GM19468 (cell line): ENCODE data around the gene PRDM1.

Experiments used
- ATAC-seq: cut with Tn5 transposase; IDR thresholded peaks from one replicate; pipeline ENCODE4 v1.9.1; 2021; ENCODE audit warnings: mild to moderate bottlenecking, moderate library complexity, moderate number of reproducible peaks; ENCODE audit not compliant: unreplicated experiment; ENCODE audit errors: extremely low read depth

Gene PRDM1

GRCh38 chr6:106069478-106069877, 16.7 kb upstream of the PRDM1 start:
- no peak for ATAC-seq

GRCh38 chr6:106070636-106071035, 15.5 kb upstream of the PRDM1 start:
- no peak for ATAC-seq

- ATAC-seq = no peak
These were observed 13.5 kb upstream of the PRDM1 start for GRCh38 chr6:106072501-106073090.

GRCh38 chr6:106074146-106074545, 12.0 kb upstream of the PRDM1 start:
- no peak for ATAC-seq

DNA sequence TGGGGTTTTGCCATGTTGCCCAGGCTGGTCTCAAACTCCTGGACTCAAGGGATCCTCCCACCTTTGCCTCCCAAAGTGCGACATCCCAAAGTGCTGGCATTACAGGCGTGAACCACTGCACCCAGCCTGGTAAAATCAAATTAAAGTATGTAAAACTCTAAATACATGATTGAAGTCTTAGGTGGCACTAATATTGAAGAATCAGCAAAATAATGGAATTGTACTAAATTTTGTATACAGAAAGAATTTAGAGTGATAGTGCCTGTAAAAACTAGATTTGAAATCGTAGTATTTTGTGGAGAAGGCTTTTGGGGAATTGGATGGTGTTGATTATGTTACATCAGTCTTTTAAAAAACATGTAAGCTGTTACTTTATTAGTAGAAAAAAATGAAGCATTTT, 10.0 kb upstream of the PRDM1 start:
- ATAC-seq = no peak

DNA sequence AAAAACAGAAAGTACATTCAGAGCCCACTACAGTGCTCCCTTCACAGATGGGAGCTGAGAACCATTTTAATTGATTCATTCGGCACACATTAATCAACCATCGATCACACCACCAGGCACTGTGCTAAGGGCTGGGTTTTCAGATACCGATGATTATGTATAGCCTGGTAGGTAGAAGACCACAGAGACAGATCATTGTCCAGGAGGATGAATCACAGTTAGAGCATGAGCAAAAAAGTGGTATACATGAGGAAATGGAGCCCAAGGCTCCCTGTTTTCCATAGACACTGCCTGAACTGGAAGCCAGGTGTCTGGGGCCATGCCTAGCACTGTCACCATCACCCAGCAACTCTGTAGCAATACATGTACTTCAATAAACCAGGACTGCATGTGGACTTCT, 9.0 kb upstream of the PRDM1 start:
- no peak for ATAC-seq

- no peak for ATAC-seq
These were observed 8.3 kb upstream of the PRDM1 start for GRCh38 chr6:106077881-106078280.

GRCh38 chr6:106079961-106080762, 6.0 kb upstream of the PRDM1 start:
- ATAC-seq = no peak

- no peak for ATAC-seq
These were observed 5.4 kb upstream of the PRDM1 start for GRCh38 chr6:106080763-106081095.

- ATAC-seq = no peak
These were observed 4.4 kb upstream of the PRDM1 start for GRCh38 chr6:106081715-106082114.

DNA sequence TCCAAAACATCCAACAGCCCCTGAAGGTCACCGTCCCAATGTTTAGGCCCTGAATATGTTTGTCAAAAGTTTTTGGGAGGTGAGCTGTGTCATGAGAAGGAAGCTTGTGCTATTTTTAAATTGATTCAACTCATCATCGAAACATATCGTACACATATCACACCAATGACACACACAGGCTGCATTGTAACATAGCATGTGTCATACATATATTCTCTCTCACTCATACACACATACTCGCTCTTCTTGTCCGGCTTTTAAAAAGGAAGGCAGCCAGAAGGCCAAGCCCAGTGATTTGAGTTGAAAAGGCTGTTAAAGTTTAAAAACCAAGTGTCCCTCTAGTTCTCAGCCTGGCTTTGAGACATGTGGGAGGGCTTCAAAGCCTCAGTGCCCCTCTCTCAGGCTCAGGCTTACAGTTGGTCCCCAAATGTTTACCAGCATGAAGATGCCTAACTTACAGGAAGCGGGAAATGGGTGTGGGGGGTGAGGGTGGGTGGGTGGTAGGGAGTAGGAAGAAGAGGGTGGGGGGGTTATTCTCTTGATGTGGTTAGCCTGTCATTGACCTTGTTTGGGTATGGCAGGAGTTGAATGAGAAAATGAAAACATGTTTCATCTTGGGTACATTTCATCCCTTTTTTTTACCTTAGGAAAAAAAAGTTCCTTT, 3.3 kb upstream of the PRDM1 start:
- ATAC-seq = no peak

GRCh38 chr6:106083618-106084017, 2.5 kb upstream of the PRDM1 start:
- ATAC-seq = no peak

GRCh38 chr6:106084106-106084988, 1.8 kb upstream of the PRDM1 start:
- ATAC-seq = peak; percentile 72

- ATAC-seq = no peak
These were observed 996 bp upstream of the PRDM1 start for GRCh38 chr6:106084989-106085691.

GRCh38 chr6:106085692-106085983, 498 bp upstream of the PRDM1 start:
- ATAC-seq = no peak

- ATAC-seq = no peak
These were observed 659 bp downstream of the PRDM1 start for GRCh38 chr6:106086814-106087175.

DNA sequence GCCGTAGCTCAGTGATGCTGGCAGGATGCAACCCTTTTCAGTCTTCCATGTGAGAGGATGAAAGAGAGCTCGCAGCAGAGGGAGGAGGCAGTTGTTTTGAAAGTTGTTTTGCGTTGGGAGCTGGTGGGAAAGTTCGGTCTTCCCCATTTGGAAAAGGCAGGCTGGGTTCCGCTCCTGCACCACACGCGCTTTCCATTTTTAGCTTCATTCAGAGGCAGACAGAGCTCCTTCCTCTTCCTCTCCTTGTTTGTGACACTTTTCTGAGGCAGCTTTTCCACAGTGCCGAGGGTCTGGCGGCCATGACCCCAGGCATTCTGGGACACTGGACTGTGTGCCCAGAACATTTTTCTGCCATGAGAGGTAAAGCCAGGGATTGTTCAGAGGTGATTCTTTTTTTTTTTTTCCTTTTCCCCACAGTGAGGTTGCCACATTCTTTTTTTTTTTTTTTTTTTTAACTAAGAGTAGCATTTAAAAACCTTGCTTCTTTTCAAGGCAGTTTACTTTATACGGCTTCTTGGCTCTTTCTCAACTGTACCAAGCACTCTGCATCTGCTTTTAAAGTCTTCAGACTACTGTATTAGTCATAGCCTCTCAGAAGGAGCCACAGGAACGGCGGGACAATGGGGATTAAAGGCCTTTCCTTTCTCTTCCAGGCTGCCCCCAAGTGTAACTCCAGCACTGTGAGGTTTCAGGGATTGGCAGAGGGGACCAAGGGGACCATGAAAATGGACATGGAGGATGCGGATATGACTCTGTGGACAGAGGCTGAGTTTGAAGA, 1.6 kb downstream of the PRDM1 start:
- ATAC-seq = no peak

DNA sequence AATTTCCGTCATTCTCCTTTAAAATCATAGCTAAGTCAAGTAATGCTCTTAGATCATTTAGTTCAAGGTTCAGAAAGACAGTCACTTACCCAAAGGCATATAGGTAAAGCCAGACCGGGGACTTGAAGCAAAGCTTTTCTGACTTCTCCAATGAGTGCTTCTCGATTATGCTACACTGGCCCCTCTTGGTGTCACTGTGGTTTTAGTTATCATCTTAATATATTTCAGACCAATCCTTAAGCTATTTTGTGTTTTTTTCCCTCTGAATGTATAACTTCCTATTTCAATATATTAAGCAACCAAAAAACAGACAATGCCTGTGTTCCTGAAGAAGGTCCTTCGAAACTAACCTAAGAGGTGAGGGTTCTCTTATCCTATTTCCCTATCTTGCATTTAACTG, 3.9 kb downstream of the PRDM1 start:
- no peak for ATAC-seq

DNA sequence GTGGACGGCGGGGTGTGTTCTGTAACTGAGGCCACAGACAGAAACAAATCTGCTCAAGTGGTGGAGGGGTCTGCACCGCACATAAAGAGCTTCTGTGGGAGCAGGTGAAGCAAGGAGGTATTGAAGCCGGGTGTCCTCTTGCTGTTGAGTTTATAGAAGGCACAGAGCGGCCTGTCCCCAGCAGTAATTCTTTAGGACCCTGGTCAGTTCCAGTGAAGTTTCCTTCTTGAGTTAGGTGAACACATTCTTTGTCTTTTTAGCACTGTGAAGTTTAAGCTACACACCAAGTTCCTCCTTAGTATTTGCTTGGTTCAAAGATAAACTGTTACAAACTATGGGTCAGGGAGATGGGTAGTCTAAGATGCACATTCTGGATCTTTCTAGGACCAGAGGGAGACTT, 6.1 kb downstream of the PRDM1 start:
- ATAC-seq = no peak
